Measurements from ENCODE around the gene RAB40C.

The RAB40C gene

DNA sequence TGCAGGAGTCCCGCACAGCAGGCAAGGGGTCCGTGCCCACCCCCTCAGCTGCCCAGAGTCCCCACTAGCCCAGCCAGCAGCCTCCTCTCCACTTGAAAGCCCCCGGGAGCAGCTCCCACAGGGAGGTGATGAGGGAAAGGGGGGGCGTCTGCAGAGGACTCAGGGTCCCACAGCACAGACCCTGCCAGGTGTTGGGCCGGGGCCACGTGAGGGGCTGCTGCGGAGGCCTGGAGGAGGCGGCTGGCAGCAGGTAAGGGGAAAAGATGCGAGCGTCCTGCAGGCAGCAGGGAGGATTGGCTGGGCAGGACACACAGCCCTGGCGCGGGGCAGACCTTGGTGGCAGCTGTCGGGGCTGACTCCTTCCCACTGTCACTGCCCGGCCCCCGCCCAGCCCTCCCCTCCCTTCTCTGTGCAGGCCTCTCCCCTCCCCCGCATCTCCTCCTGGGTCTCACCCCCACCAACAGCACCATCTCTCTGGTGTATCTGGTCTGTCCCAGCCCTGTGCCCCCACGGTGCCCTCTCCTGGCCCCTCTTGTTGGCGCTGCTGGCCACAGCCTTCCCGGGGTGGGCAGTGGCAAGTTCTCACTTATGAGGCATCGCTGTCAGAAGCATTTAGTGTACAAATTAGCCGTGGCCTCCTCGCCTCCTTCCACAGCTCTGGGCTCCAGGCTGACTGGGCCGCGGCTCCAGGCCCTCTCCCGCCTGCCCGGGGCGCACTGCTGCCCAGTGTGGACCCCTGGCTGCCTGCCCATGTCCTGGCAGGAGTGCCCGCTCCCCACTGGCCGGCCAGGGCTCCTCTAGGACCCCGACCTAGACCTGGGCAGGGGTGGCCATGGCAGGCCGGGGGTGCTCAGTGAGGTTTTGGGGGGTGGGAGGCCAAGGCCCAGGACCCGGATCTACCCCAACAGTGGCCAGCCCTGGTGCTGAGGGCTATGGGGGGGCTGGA lies 34.1 kb upstream of the RAB40C start:
- H3K4me3 Mint-ChIP-seq: no peak overlapping the region
- H3K9me3 Mint-ChIP-seq (ENCODE audit: low read depth): no peaks in the 10 kb centered on the region
- no peaks in the 10 kb centered on the region for H3K4me1 Mint-ChIP-seq (ENCODE audit: low read depth)
- peaks cover 3% of the 10 kb centered on the region for H3K27me3 Mint-ChIP-seq
- H3K36me3 Mint-ChIP-seq: no peaks in the 10 kb centered on the region
- no peak overlapping the region for H3K27ac Mint-ChIP-seq

DNA sequence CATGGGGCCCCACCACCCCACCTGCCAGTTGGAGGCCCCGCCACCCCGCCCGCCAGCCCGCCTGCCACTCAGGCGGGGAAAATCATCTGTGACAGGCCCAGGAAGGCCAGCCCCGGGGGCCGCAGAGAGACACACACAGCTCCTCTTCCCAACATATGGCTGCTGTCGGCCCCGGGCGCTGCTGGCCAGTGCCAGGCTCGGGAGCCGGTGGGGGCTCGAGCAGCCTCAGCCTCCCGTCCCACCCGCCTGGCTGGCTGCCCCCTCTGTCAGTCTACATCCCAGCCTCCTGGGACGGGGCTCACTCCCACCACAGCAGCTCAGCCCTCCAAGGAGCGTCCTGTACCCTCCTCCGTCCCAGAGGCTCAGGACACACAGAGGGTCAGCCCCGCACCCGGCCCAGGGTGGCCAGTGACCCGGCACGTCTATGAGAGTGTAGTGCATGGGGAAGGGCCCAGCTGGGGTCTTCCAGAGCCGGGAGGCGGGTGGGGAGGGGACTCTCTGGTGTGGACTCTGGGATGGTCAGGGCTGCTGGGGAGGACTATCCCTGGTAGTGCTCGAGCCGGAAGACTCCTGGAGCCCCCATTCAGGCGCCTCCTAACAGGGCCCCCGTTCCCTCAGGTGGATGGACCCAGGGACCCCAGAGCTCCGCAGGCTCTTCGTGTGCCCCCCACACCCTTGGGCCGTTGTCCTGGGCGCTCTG lies 33.2 kb upstream of the RAB40C start:
- Mint-ChIP-seq H3K27me3 (peaks cover 3% of the 10 kb centered on the region), H3K4me3 (no peak overlapping the region), H3K27ac (no peak overlapping the region), H3K4me1 (ENCODE audit: low read depth) (no peaks in the 10 kb centered on the region), H3K36me3 (no peaks in the 10 kb centered on the region), H3K9me3 (ENCODE audit: low read depth) (no peaks in the 10 kb centered on the region)

DNA sequence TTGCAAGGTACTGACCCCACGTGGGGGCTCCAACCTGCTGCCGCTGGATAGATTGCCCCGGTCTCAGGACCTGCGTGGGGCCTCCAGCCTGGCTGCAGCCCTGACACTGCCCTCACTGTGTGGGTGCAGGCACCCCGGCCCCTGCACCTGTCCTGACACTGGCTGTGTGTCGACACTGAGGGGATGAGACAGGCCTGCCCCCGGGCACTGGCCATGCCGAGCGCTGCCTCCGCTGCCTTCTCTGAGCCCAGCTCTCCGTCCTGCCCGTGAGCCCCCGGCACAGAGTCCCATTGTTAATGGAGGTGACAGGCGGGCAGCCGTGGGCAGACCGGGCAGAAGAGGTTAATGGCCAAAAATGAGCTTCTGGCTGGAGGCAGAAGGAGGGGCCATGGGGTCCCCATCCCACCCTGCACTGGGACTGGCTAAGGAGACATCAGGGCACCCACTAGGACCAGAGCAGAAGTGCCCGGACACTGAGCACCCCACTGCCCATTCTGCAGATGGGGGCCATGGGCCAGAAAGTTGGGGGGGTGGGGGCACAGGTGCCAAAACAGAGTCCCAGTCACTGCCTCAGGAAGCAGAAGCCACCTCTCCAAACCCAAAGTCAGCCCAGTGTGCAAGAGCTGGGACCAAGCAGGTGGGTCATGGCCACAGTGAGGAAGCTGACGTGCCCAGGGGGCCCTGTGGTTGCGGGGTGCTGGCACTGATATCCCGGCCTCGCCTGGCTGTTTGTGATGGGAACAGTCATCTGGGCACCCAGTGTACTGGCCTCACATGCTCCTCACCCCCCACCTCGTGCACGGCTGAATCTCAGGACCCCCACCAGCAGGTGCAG lies 32.2 kb upstream of the RAB40C start:
- Mint-ChIP-seq H3K27me3 (peaks cover 5% of the 10 kb centered on the region), H3K27ac (no peak overlapping the region), H3K9me3 (ENCODE audit: low read depth) (no peaks in the 10 kb centered on the region), H3K4me1 (ENCODE audit: low read depth) (no peaks in the 10 kb centered on the region), H3K36me3 (no peaks in the 10 kb centered on the region), H3K4me3 (no peak overlapping the region)

DNA sequence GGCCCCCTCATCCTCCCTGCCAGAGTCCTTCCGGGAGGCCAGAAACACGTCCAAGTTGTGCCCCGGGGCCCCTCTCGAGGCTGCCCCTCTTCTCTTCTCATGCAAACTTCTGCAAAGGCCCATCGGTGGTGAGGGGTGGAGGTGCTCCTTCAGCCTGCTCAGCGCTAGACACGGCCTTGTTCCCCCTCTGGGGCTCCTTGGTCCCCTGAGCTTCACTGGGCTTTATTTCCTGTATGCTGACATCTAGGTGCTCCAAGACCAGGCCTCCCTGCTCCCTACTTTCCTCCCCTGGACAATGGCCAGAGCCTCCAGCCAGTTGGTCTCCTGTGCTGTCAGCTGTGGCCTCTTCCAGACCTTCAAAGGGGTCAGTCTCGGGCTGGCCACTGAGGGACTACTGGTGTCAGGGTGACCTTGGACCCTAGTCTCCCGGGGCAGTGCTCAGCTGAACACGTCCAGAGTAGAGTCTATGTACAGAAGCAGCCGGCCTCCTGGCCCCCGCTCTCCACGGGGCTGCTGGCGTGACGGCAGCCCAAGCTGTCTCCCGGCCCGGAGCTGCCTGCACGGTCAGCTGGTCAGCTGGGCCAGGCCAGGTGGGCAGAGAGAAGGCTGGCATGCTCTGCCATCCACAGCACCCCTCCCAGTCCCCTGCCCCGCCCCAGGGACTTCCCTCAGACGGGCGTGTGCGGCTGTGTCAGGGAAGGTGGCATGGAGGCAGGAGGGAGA lies 31.4 kb upstream of the RAB40C start:
- no peak overlapping the region for H3K4me3 Mint-ChIP-seq
- no peak overlapping the region for H3K27ac Mint-ChIP-seq
- peaks cover 5% of the 10 kb centered on the region for H3K27me3 Mint-ChIP-seq
- no peaks in the 10 kb centered on the region for H3K9me3 Mint-ChIP-seq (ENCODE audit: low read depth)
- H3K4me1 Mint-ChIP-seq (ENCODE audit: low read depth): no peaks in the 10 kb centered on the region
- H3K36me3 Mint-ChIP-seq: no peaks in the 10 kb centered on the region

DNA sequence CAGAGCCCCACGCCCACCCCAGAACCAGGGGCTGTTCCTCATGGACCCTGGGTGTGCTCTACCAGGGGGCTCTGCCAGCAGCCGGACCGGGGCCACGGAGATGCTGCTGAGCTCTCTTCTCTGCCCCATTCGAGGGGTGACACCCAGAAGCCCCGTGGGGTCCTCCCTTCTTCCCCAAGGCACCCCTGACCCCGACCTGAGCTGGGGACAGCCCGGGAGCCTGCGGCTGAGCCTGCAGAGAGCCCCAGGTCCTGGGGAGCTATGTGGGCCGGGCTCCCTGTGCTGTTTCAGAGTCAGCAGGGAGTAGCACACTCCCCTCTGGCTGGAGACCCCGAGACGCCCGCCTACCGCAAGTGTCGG lies 30.9 kb upstream of the RAB40C start:
- no peaks in the 10 kb centered on the region for H3K4me1 Mint-ChIP-seq (ENCODE audit: low read depth)
- no peak overlapping the region for H3K27ac Mint-ChIP-seq
- H3K36me3 Mint-ChIP-seq: no peaks in the 10 kb centered on the region
- H3K4me3 Mint-ChIP-seq: no peak overlapping the region
- peaks cover 5% of the 10 kb centered on the region for H3K27me3 Mint-ChIP-seq
- H3K9me3 Mint-ChIP-seq (ENCODE audit: low read depth): no peaks in the 10 kb centered on the region

DNA sequence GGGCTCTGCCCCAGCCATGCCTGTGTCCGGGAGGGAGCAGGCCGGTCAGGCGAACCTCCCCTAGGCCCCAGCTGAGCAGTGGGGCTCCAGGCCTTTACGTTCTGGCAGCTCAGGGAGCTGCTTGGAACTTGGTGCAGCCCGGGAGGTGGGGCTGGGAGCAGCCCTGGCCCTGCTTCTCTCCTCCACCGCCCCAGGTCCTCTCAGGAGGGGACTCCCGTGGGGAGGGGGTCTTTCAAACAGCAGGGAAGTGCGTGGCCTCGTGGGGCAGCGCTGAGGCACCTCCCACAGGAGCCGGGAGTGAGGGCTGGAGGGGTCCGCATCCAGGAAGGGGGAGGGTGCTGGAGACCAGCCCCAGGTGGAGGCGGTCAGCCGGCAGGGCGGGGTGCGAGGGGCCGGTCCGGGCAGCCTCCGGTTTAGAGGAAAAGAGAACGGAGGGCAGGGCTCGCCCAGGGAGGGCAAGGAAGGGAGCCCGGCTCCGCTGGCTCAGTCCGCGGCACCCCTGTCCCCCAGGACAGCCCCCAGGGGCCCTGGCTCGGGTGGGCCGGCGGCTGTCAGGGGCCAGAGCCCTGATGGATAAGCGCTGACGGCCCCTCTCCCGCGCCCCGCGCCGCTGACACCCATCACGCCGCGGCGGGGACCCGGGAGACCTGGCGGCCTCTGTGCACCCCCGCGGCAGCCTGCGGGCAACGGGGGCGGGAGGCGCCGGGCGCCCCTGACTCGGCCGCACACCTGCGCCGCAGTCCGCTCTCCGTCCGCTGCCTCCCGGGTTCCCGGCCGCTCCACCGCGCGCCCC lies 30.3 kb upstream of the RAB40C start:
- Mint-ChIP-seq H3K4me1 (ENCODE audit: low read depth) (no peaks in the 10 kb centered on the region), H3K9me3 (ENCODE audit: low read depth) (no peaks in the 10 kb centered on the region), H3K36me3 (no peaks in the 10 kb centered on the region), H3K4me3 (no peak overlapping the region), H3K27me3 (peaks cover 5% of the 10 kb centered on the region), H3K27ac (no peak overlapping the region)

DNA sequence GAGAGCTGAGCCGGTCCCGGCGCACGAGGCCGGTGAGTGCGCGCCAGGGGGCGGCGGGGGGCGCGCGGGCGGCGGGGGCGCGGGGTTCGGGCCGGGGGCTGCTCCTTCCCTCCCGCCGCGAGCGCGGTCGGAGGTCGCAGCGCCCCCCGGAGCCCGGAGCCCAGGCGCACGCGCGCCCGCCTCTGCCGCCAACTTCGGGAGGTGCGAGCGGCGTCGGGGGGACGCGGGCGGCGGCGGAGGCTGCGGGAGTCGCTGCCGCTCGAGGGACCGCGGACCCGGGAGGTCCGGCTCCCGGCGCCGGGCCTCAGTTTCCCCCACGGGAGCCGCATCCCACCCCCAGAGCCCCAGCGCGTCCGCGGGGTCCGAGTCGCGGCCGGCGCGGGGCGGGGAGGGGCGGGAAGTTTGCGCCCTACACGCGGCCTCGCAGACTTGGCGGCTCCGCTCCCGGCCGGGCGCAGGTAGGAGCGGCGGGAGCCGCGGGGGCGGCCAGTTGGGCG lies 29.6 kb upstream of the RAB40C start, which contains the start of gene PRR35:
PRR35 (plus strand) TSS at position 191 of the 497 bp plus-strand sequence. CDS start 2,901 bp downstream, outside the sequence.
- Mint-ChIP-seq H3K27me3 (peaks cover 5% of the 10 kb centered on the region), H3K9me3 (ENCODE audit: low read depth) (no peaks in the 10 kb centered on the region), H3K4me3 (no peak within 1 kb of the TSS), H3K27ac (no peak within 1 kb of the TSS), H3K36me3 (no peaks in the 10 kb centered on the region), H3K4me1 (ENCODE audit: low read depth) (no peaks in the 10 kb centered on the region)

DNA sequence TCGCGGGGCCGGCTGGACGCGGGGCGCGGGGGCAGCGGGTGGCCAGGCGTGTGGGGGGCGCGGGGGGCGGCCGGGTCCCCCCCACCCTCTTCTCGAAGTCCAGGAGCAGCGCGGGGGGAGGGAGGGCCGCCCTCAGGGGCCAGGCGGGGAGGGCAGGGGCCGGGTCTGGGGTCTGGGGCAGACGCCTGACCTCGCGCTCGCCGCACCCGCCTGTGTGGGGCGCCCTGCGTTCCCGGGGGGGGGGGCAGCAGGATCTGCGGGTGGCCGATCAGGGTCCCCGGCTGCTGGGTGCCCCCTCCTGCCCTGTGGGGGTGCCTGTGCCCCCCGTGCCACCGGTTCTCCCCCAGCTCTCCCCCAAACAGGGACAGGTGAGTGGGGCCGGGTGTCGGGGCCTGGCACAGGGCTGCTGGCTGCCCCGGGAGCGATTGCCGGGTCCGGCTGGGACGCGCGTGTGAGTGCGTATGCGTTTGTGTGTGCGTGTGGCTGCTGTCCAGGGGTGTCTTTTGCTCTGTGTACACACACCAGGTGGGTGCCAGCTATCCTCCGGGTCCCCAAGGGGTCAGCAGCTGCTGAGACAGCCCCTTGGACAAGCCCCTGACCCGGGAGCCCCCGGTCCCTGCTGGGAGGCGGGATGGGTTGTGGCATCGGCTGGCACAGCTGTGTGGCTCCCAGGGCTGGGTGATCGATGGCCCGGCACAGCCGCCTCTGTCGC lies 29.0 kb upstream of the RAB40C start:
- H3K9me3 Mint-ChIP-seq (ENCODE audit: low read depth): no peaks in the 10 kb centered on the region
- no peaks in the 10 kb centered on the region for H3K36me3 Mint-ChIP-seq
- H3K27me3 Mint-ChIP-seq: peaks cover 5% of the 10 kb centered on the region
- H3K4me3 Mint-ChIP-seq: no peak overlapping the region
- no peaks in the 10 kb centered on the region for H3K4me1 Mint-ChIP-seq (ENCODE audit: low read depth)
- no peak overlapping the region for H3K27ac Mint-ChIP-seq

DNA sequence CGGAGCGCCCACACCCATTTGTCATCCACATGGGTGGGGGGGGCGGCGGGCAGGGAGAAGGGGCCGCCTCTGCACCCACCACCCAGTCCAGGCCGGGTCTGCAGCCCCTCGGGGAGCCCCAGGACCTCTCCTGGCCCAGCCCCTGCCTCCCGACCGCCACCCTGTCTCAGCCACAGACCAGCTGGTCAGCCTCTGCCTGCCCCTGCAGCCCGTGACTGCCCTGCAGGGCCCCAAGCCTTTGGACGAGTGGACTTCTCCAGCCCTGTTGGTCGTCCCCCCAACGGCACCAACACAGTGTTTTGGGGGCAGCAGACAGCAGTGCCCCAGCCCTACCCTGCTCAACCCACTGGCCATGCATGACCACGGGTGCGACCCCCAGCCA lies 28.5 kb upstream of the RAB40C start:
- Mint-ChIP-seq H3K4me3 (no peak overlapping the region), H3K27ac (no peak overlapping the region), H3K9me3 (ENCODE audit: low read depth) (no peaks in the 10 kb centered on the region), H3K36me3 (no peaks in the 10 kb centered on the region), H3K27me3 (peaks cover 5% of the 10 kb centered on the region), H3K4me1 (ENCODE audit: low read depth) (peaks cover under 1% of the 10 kb centered on the region)

DNA sequence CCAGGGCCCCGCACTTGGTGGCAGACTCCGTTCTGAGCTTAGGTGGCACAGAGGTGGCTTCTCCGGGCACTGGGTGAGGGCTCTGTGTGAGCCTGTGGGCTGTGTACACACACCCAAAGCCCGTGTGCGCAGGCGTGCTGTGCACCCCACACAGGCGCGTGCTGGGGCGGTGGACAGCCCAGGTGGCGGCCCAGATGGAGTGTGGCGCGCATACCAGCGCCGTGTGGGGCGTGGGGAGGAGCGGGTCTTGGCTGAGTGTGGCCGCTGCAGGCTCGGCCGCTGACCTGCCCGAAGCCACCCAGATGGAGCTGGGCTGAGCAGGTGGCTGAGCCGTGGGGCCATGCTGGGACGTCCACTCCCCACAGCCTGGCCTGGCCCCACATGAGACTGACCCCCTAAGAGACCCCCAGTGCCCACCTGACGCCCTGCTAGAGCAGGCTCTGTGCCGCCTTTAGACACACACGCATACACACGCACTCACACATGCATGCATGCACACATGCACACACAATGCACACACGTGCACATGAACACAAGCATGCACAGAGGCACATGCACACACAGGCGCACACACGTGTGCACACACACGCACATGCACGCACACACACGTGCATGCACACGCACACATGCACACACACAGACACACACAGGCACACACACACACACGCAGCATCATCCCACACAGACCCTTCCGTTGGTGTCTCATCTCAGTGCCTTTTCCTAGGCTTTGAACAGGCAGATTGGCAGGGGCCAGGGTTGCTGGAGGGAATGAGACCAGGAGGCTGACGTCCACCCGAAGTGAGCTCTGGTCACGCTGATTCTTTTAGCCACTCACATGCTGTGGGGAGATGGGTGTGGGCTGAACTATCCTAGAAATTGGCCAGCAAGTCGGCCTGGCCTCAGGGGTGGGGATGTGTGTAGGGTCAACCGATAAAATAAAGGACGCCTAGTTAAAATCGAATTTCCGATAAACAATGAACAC lies 27.6 kb upstream of the RAB40C start:
- Mint-ChIP-seq H3K4me1 (ENCODE audit: low read depth) (peaks cover 9% of the 10 kb centered on the region), H3K4me3 (no peak overlapping the region), H3K27me3 (peaks cover 5% of the 10 kb centered on the region), H3K27ac (no peak overlapping the region), H3K36me3 (no peaks in the 10 kb centered on the region), H3K9me3 (ENCODE audit: low read depth) (no peaks in the 10 kb centered on the region)

DNA sequence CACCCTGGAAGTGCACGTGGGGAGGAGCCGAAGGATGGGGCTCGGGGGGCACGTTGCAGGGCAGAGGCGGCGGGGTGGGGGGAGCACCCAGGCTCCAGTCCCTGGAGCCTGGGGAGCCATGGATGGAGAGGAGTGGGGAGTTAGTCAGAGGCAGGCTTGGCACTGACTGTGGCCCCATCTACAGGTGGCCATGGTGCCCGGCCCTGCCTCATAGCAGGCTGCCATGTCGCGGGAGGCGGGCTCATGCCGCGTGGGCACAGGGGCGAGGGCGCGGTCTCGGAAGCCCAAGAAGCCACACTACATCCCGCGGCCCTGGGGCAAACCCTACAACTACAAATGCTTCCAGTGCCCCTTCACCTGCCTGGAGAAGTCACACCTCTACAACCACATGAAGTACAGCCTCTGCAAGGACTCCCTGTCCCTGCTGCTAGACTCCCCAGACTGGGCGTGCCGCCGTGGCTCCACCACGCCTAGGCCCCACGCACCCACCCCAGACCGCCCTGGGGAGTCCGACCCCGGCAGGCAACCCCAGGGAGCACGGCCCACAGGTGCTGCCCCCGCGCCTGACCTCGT lies 26.7 kb upstream of the RAB40C start:
- Mint-ChIP-seq H3K27ac (no peak overlapping the region), H3K4me1 (ENCODE audit: low read depth) (peaks cover 10% of the 10 kb centered on the region), H3K9me3 (ENCODE audit: low read depth) (no peaks in the 10 kb centered on the region), H3K27me3 (peaks cover 5% of the 10 kb centered on the region), H3K4me3 (no peak overlapping the region), H3K36me3 (no peaks in the 10 kb centered on the region)

Measured in activated naive CD8-positive, alpha-beta T cell (primary cell).